Lung (tissue), 12 donors: Measurements from ENCODE around the gene MACIR. TPM values are rescaled to one million over a fixed set of nuclear protein-coding genes. Genes with fewer than 3 reads are reported as not detected.

Experiments used
- ATAC-seq: fragments of 200-7000 bp; cut with Tn5 transposase; one replicate; pipeline ENCODE4 v1.9.1; 2020; ENCODE audit warnings: moderate number of reproducible peaks; ENCODE audit not compliant: insufficient read depth, low FRiP score
- DNase-seq, 3 donors: peaks; one replicate each; pipeline ENCODE4 v3.0.0-alpha.2; 2013 to 2017
- H3K27ac ChIP-seq, 2 donors: one replicate each; pipeline ENCODE4 v1.5.1; 2013; ENCODE audit warnings: mild to moderate bottlenecking in 2 of 2, moderate library complexity in 2 of 2, control low read depth in 1 of 2, inconsistent platforms in 1 of 2, low read depth in 1 of 2, low read length in 1 of 2
- H3K27me3 ChIP-seq, 3 donors: one replicate each; pipeline ENCODE4 v1.5.1; 2013; ENCODE audit warnings: low read length in 2 of 3; ENCODE audit not compliant: control insufficient read depth in 3 of 3, insufficient read depth in 3 of 3
- H3K36me3 ChIP-seq, 4 donors: one replicate each; pipeline ENCODE4 v1.5.1; 2013; ENCODE audit warnings: low read length in 4 of 4, mild to moderate bottlenecking in 1 of 4, moderate library complexity in 1 of 4; ENCODE audit not compliant: control insufficient read depth in 4 of 4, insufficient read depth in 4 of 4
- H3K4me1 ChIP-seq, 5 donors: one replicate each; pipeline ENCODE4 v1.5.1; 2013; ENCODE audit warnings: low read length in 5 of 5, mild to moderate bottlenecking in 2 of 5, moderate library complexity in 1 of 5; ENCODE audit not compliant: control insufficient read depth in 5 of 5, insufficient read depth in 5 of 5
- H3K4me3 ChIP-seq: one replicate; pipeline ENCODE4 v1.5.1; 2013; ENCODE audit warnings: mild to moderate bottlenecking, control low read depth, moderate library complexity
- H3K9ac ChIP-seq, 2 donors: one replicate each; pipeline ENCODE4 v1.5.1; 2013; ENCODE audit warnings: low read length in 2 of 2, control low read depth in 1 of 2; ENCODE audit not compliant: insufficient read depth in 1 of 2
- H3K9me3 ChIP-seq, 4 donors: one replicate each; pipeline ENCODE4 v1.5.1; 2013; ENCODE audit warnings: low read length in 3 of 4, mild to moderate bottlenecking in 1 of 4, moderate library complexity in 1 of 4; ENCODE audit not compliant: control insufficient read depth in 4 of 4, insufficient read depth in 3 of 4
- CTCF ChIP-seq: IDR thresholded peaks from 2 replicates; pipeline ENCODE4 v1.5.1; 2012; ENCODE audit warnings: mild to moderate bottlenecking; ENCODE audit errors: control extremely low read depth, extremely low read depth
- WGBS, 2 donors: extraction: QIAGEN DNeasy Blood & Tissue Kit; methylation state at CpG; one replicate each; pipeline ENCODE4 v1.1.7; 2013; 5-methylcytosine and 5-hydroxymethylcytosine counted together
- polyA plus RNA-seq, 2 donors: library from polyadenylated mRNA; stranded (reverse); fragments of 200-250 nt; gene quantifications; one replicate each; pipeline ENCODE4 v1.2.1, GENCODE V29; 2013
- total RNA-seq, 2 donors: library from RNA; depleted of rRNA in 1 of 2; stranded (reverse); fragments of >200 nt in 1 of 2; gene quantifications; one replicate each; pipeline ENCODE4 v1.2.1, GENCODE V29; 2014 to 2021
- donor health status: control.
- donor health status: control.
- donor health status: Bipolar disorder and iron deficiency.
- donor health status: healthy.
- donor health status: DM: yes; HTN: yes; CAD: no.

The MACIR gene
- total and polyA plus RNA-seq, 4 donors = 3.9 to 9.9 (median 5.0) TPM

- peaks cover 0 to 3% (median 0%) of the 10 kb centered on the region in 3 donors for H3K27me3 ChIP-seq
- no peak for TF ChIP-seq CTCF
- no peak overlapping the region for H3K9ac ChIP-seq
- peaks cover 0 to 27% (median 3%) of the 10 kb centered on the region in 5 donors for H3K4me1 ChIP-seq
- no peak overlapping the region for H3K4me3 ChIP-seq
- no peak overlapping the region for H3K27ac ChIP-seq
- no peak for ATAC-seq
- H3K9me3 ChIP-seq = no peaks in the 10 kb centered on the region
- no peaks in the 10 kb centered on the region for H3K36me3 ChIP-seq
- WGBS, 2 donors = 66 to 73% methylated on average over 3 of the region's 3 CpGs
- no peak for DNase-seq
Observed at GRCh38 chr5:103260951-103261350, 2.4 kb downstream of the MACIR start.

GRCh38 chr5:103262422-103262871 lies 3.9 kb downstream of the MACIR start:
- Histone ChIP-seq H3K9me3 (no peaks in the 10 kb centered on the region), H3K27ac (no peak overlapping the region), H3K36me3 (no peaks in the 10 kb centered on the region), H3K4me1 (peaks cover 0 to 27% (median 3%) of the 10 kb centered on the region in 5 donors), H3K27me3 (no peaks in the 10 kb centered on the region), H3K9ac (no peak overlapping the region), H3K4me3 (no peak overlapping the region)
- 65 to 76% methylated on average over 1 of the region's 1 CpG for WGBS, 2 donors
- no peak for DNase-seq
- ATAC-seq = no peak
- TF ChIP-seq CTCF = no peak

GRCh38 chr5:103263054-103263453 lies 4.5 kb downstream of the MACIR start:
- Histone ChIP-seq H3K27me3 (no peaks in the 10 kb centered on the region), H3K4me3 (no peak overlapping the region), H3K9ac (no peak overlapping the region), H3K36me3 (no peaks in the 10 kb centered on the region), H3K27ac (no peak overlapping the region), H3K4me1 (peaks cover 0 to 23% (median 3%) of the 10 kb centered on the region in 5 donors), H3K9me3 (no peaks in the 10 kb centered on the region)
- peak in 2 of 3 donors; percentile 13 to 34 for DNase-seq
- WGBS, 2 donors = 48 to 53% methylated on average over 2 of the region's 2 CpGs
- no peak for TF ChIP-seq CTCF
- ATAC-seq = no peak

- Histone ChIP-seq H3K27ac (no peak overlapping the region), H3K4me1 (peaks cover 0 to 23% (median 3%) of the 10 kb centered on the region in 5 donors), H3K4me3 (no peak overlapping the region), H3K9me3 (no peaks in the 10 kb centered on the region), H3K36me3 (no peaks in the 10 kb centered on the region), H3K9ac (no peak overlapping the region), H3K27me3 (no peaks in the 10 kb centered on the region)
- TF ChIP-seq CTCF = no peak
- DNase-seq (no peak), ATAC-seq (no peak)
Observed at GRCh38 chr5:103264508-103264907, 5.9 kb downstream of the MACIR start.
